Nephron progenitor cell (in vitro differentiated cells): Measurements from ENCODE around the gene ADCY10.

Experiments used
- DNase-seq: peaks from one replicate; pipeline ENCODE4 v3.0.0; 2021
- H3K27ac Mint-ChIP-seq: 2 replicates; pipeline ENCODE4 v1.8.0; 2021; ENCODE audit warnings: mild to moderate bottlenecking, moderate library complexity, mixed read lengths
- H3K27me3 Mint-ChIP-seq: 2 replicates; pipeline ENCODE4 v1.8.0; 2021; ENCODE audit warnings: mild to moderate bottlenecking, low read depth, mixed read lengths; ENCODE audit not compliant: poor library complexity
- H3K36me3 Mint-ChIP-seq: 2 replicates; pipeline ENCODE4 v1.8.0; 2021; ENCODE audit warnings: low read depth, mixed read lengths
- H3K4me1 Mint-ChIP-seq: 2 replicates; pipeline ENCODE4 v1.8.0; 2021; ENCODE audit warnings: mixed read lengths
- H3K4me3 Mint-ChIP-seq: 2 replicates; pipeline ENCODE4 v1.8.0; 2021; ENCODE audit warnings: mild to moderate bottlenecking, moderate library complexity, mixed read lengths
- H3K9me3 Mint-ChIP-seq: 2 replicates; pipeline ENCODE4 v1.8.0; 2021; ENCODE audit warnings: mild to moderate bottlenecking, moderate library complexity, mixed read lengths
- TF ChIP-seq, protein P1 (sequence below): fragments of 200-600 bp; sonication (generic); IDR thresholded peaks from 2 replicates; pipeline ENCODE4 v1.5.0; 2021; ENCODE audit warnings: antibody characterized with exemption

Gene ADCY10

DNA sequence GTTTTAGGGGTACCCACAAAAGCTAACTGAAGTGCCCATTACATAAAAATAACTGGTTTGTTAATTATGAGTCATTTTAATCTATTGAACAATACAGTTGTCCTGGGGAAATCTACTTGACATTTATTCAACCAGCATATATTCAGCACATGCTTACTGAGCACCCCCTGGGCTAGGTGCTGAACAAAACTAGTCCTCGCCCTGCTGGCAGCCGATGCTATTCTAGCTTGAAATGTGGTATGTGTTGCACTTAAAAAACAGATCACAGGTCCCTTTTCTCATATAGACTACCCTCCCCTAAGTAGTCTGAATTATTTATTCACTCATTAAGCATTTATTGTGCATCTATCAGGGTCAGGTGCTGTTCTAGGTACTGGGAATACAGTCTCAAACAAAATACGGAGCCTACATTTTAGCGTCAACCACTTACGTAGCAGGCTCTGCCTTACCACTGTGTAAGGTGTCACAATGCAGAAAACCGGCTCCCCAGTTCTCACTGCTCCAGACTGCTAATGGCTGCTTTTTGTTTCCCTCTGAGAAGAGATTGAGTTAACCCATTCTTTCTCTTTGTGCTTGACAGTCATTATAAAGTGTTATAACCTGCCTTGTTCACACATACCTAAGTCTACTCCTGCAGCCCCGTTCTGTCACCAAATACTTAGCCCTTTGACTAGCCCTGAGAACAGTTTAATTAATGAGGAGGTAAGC is 57.1 kb downstream of the ADCY10 start:
- Mint-ChIP-seq H3K27ac (no peak overlapping the region), H3K27me3 (no peaks in the 10 kb centered on the region), H3K4me1 (no peaks in the 10 kb centered on the region), H3K4me3 (no peak overlapping the region), H3K9me3 (peaks cover 9% of the 10 kb centered on the region), H3K36me3 (no peaks in the 10 kb centered on the region)
- DNase-seq, result no peak
- TF ChIP-seq, protein P1, sequence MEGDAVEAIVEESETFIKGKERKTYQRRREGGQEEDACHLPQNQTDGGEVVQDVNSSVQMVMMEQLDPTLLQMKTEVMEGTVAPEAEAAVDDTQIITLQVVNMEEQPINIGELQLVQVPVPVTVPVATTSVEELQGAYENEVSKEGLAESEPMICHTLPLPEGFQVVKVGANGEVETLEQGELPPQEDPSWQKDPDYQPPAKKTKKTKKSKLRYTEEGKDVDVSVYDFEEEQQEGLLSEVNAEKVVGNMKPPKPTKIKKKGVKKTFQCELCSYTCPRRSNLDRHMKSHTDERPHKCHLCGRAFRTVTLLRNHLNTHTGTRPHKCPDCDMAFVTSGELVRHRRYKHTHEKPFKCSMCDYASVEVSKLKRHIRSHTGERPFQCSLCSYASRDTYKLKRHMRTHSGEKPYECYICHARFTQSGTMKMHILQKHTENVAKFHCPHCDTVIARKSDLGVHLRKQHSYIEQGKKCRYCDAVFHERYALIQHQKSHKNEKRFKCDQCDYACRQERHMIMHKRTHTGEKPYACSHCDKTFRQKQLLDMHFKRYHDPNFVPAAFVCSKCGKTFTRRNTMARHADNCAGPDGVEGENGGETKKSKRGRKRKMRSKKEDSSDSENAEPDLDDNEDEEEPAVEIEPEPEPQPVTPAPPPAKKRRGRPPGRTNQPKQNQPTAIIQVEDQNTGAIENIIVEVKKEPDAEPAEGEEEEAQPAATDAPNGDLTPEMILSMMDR, result no peak

DNA sequence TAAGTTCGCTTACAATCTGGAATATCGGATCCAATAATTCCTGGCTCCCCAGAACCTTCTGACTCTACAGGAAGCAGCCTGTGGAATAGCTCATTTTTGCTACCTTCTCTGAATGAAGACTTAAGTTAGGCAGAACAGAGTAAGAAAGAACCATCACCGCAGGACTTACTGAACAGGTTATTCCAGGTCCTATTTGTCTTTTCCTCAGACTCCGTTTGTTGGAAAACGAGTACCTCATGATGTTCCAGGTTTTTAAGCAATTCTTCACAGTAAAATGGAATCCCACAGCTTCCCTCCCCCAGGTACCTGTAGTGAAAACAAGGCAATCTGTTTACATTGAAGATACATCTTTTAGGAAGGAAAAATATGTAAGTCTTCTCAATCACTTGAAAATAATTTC is 59.8 kb downstream of the ADCY10 start:
- DNase-seq, result no peak
- H3K36me3 Mint-ChIP-seq, result no peaks in the 10 kb centered on the region
- peaks cover 5% of the 10 kb centered on the region for H3K4me1 Mint-ChIP-seq
- H3K27ac Mint-ChIP-seq, result no peak overlapping the region
- no peak overlapping the region for H3K4me3 Mint-ChIP-seq
- TF ChIP-seq, protein P1, result no peak
- H3K27me3 Mint-ChIP-seq, result no peaks in the 10 kb centered on the region
- H3K9me3 Mint-ChIP-seq, result no peaks in the 10 kb centered on the region

DNA sequence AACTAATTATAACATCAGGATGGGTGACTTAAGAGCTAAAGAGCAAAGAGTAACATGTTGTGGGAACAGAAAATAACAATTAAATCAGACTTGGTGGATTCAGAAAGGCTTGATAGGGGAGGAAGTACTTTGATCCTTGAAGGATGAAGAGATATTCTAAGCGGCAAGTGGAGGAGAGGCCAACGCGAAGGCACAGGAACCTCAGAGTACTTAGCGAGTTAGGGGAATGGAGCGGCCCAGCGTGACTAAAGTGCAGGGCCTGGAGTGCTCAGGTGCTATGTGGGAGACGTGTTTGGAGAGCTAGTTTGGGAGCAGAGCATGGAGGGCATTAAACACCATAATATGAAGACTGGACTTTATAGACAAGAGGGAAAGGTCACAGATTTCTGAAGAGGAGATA is 64.3 kb downstream of the ADCY10 start:
- no peak for DNase-seq
- TF ChIP-seq, protein P1, result no peak
- Mint-ChIP-seq H3K36me3 (no peaks in the 10 kb centered on the region), H3K4me3 (no peak overlapping the region), H3K27ac (no peak overlapping the region), H3K4me1 (peaks cover 5% of the 10 kb centered on the region), H3K27me3 (no peaks in the 10 kb centered on the region), H3K9me3 (no peaks in the 10 kb centered on the region)

DNA sequence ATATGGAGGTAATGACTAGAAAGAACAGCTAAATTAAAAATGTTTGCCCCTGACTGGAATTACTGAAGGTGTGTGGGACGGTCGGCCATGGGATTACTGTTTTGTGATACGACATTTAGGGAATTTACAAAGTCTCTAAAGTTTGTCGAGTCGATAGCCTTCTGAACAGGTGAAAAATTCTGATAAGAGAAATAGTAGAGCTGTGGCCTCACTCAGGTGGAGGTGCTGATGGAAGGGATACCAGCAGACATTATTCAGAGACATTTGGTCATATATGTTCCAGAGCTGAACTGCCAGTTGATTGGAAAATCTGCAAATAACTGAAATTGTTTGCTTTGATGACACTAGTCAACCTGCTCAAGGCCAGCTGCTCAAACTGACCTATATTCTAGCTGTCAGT is 71.1 kb downstream of the ADCY10 start:
- Mint-ChIP-seq H3K27ac (no peak overlapping the region), H3K4me3 (no peak overlapping the region), H3K27me3 (no peaks in the 10 kb centered on the region), H3K9me3 (no peaks in the 10 kb centered on the region), H3K4me1 (no peaks in the 10 kb centered on the region), H3K36me3 (no peaks in the 10 kb centered on the region)
- TF ChIP-seq, protein P1, result no peak
- no peak for DNase-seq

DNA sequence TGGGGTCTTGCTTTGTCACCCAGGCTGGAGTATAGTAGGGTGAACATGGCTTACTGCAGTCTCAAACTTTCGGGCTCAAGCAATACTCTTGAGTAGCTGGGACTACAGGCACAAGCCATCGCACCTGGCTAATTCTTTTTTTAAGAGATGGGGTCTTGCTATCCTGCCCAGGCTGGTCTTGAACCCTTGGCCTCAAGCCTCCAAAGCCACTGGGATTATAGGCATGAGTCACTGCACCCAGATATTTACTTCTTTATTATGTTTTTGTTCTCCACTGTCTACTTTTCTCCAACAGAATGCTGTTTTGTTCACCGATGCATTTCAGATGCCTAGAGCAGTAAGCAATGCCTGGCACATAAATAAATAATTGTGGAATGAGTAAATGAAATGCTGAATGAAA is 72.4 kb downstream of the ADCY10 start:
- DNase-seq, result no peak
- Mint-ChIP-seq H3K4me1 (no peaks in the 10 kb centered on the region), H3K9me3 (no peaks in the 10 kb centered on the region), H3K36me3 (no peaks in the 10 kb centered on the region), H3K27ac (no peak overlapping the region), H3K4me3 (no peak overlapping the region), H3K27me3 (no peaks in the 10 kb centered on the region)
- TF ChIP-seq, protein P1, result no peak

DNA sequence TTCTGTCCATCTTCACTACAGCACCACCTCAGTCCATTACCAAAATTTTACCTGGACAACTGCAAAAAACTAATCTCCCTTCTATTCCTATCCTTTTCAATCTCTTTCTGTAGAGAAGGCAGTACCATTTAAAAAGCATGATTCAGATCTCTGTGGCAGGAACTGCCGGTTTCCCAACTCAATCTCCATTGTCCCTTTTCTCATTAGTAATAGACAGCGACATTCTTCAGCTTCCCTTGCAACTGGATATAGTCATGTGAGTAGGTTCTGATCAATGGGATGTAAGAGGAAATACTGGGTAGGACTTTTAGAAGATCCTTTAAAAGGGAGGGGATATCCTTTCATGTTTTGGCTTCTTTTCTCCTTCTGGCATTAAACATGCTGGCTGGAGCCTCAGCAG is 74.9 kb downstream of the ADCY10 start:
- Mint-ChIP-seq H3K9me3 (no peaks in the 10 kb centered on the region), H3K4me3 (no peak overlapping the region), H3K36me3 (no peaks in the 10 kb centered on the region), H3K27ac (no peak overlapping the region), H3K27me3 (peaks cover 5% of the 10 kb centered on the region), H3K4me1 (no peaks in the 10 kb centered on the region)
- no peak for DNase-seq
- TF ChIP-seq, protein P1, result no peak
